Lower leg skin (tissue), 4 donors: Measurements from ENCODE around the gene LZIC. TPM values are rescaled to one million over a fixed set of nuclear protein-coding genes. Genes with fewer than 3 reads are reported as not detected.

Experiments used
- DNase-seq, 2 donors: peaks; one replicate each; pipeline ENCODE4 v3.0.0-alpha.2; 2019; ENCODE audit warnings: low spot score in 2 of 2
- H3K4me3 ChIP-seq: fragments of 200-600 bp; sonication (generic); 2 replicates; pipeline ENCODE4 v1.5.1; 2017; ENCODE audit warnings: mild to moderate bottlenecking, low read depth; ENCODE audit not compliant: poor library complexity, severe bottlenecking
- CTCF ChIP-seq, 3 donors: fragments of 450-650 bp; IDR thresholded peaks; one replicate each; pipeline ENCODE4 v1.5.1; 2016; ENCODE audit warnings: antibody characterized with exemption in 3 of 3, mild to moderate bottlenecking in 3 of 3, moderate library complexity in 2 of 3
- POLR2A ChIP-seq, 2 donors: fragments of 450-650 bp; IDR thresholded peaks; one replicate each; pipeline ENCODE4 v1.6.1; 2016 to 2017; ENCODE audit warnings: antibody characterized with exemption in 2 of 2, mild to moderate bottlenecking in 1 of 2, moderate library complexity in 1 of 2
- WGBS, 2 donors: methylation state at CpG; one replicate each; pipeline ENCODE4 v1.1.5; 2018; 5-methylcytosine and 5-hydroxymethylcytosine counted together
- intact Hi-C: fragments of 100-400 bp; cut with DNase I; formaldehyde crosslinking; loops from one replicate; pipeline ENCODE4 v1.15.0; 2023; ENCODE audit warnings: low total_unique reads
- total RNA-seq, 4 donors: library from RNA; depleted of rRNA; stranded (reverse); fragments of >200 nt; gene quantifications; one replicate each; pipeline ENCODE4 v1.1.0, GENCODE V29; 2016

LZIC gene
- total RNA-seq, 4 donors from 2014 or later: 18.3 to 31.0 (median 27.4) TPM

GRCh38 chr1:9942399-9942938 is 722 bp downstream of the LZIC start:
- WGBS, 2 donors: 0 to 2% methylated on average over 14 of the region's 14 CpGs
- DNase-seq: no peak
- intact Hi-C loops: no loop called here

GRCh38 chr1:9929431-9930385 is 13.5 kb downstream of the LZIC start:
- TF ChIP-seq CTCF (IDR thresholded peaks at IDR 0.05) (no peak), POLR2A (IDR thresholded peaks at IDR 0.05) (no peak)
- peak in 1 of 2 donors; percentile 49 for DNase-seq
- 81 to 84% methylated on average over 15 of the region's 15 CpGs for WGBS, 2 donors
- intact Hi-C loops: no loop called here
- no peak overlapping the region for H3K4me3 ChIP-seq

More at GRCh38 chr1:9942399-9942938, 722 bp downstream of the LZIC start:
- no peak for TF ChIP-seq CTCF (IDR thresholded peaks at IDR 0.05)
- peak overlapping the region; percentile 75 for H3K4me3 ChIP-seq

GRCh38 chr1:9927259-9927658 is 15.9 kb downstream of the LZIC start:
- TF ChIP-seq CTCF (IDR thresholded peaks at IDR 0.05) (no peak), POLR2A (IDR thresholded peaks at IDR 0.05) (no peak)

GRCh38 chr1:9922342-9922741 is 20.8 kb downstream of the LZIC start:
- WGBS, 2 donors: 73 to 75% methylated on average over 5 of the region's 5 CpGs
- TF ChIP-seq POLR2A (IDR thresholded peaks at IDR 0.05) (no peak), CTCF (IDR thresholded peaks at IDR 0.05) (no peak)
- intact Hi-C loops: no loop called here

More at GRCh38 chr1:9927259-9927658, 15.9 kb downstream of the LZIC start:
- 91 to 94% methylated on average over 5 of the region's 5 CpGs for WGBS, 2 donors
- no peak for DNase-seq
- no peak overlapping the region for H3K4me3 ChIP-seq
- intact Hi-C loops: no loop called here

GRCh38 chr1:9920606-9921005 is 22.6 kb downstream of the LZIC start:
- WGBS, 2 donors: 81 to 87% methylated on average over 5 of the region's 5 CpGs
- peak in 1 of 2 donors; percentile 20 for DNase-seq
- TF ChIP-seq CTCF (IDR thresholded peaks at IDR 0.05) (no peak), POLR2A (IDR thresholded peaks at IDR 0.05) (no peak)
- no peak overlapping the region for H3K4me3 ChIP-seq
- intact Hi-C loops: no loop called here

More at GRCh38 chr1:9922342-9922741, 20.8 kb downstream of the LZIC start:
- peak in 1 of 2 donors; percentile 15 for DNase-seq
- H3K4me3 ChIP-seq: no peak overlapping the region
